Measurements from ENCODE around the gene KCNH1. TPM values are rescaled to one million over a fixed set of nuclear protein-coding genes. Genes with fewer than 3 reads are reported as not detected.

Gene KCNH1
- total RNA-seq, 1 donor from 2014 or later, result not detected

DNA sequence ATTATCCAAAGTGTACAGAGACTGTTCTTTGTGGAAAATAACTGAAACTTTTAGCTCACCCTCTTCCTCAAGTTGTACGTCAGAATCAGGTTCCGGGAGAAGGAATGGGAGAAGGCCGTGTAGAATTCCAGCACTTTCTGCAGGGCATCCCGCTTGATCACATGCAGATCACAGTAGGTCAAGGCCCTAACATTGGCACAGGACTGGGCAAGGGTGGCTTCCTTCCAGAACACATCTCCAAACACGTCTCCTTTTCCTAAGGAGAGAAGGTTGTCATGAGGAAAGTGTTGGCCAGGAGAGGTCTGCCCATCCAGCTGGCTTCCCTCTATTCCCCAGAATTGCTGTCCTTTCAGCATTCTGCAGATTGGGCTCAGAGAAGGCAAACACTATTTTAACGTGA, 358.7 kb downstream of the KCNH1 start:
- no peak for DNase-seq
- TF ChIP-seq, protein P1, sequence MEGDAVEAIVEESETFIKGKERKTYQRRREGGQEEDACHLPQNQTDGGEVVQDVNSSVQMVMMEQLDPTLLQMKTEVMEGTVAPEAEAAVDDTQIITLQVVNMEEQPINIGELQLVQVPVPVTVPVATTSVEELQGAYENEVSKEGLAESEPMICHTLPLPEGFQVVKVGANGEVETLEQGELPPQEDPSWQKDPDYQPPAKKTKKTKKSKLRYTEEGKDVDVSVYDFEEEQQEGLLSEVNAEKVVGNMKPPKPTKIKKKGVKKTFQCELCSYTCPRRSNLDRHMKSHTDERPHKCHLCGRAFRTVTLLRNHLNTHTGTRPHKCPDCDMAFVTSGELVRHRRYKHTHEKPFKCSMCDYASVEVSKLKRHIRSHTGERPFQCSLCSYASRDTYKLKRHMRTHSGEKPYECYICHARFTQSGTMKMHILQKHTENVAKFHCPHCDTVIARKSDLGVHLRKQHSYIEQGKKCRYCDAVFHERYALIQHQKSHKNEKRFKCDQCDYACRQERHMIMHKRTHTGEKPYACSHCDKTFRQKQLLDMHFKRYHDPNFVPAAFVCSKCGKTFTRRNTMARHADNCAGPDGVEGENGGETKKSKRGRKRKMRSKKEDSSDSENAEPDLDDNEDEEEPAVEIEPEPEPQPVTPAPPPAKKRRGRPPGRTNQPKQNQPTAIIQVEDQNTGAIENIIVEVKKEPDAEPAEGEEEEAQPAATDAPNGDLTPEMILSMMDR (IDR thresholded peaks at IDR 0.05), result no peak
- H3K4me3 Mint-ChIP-seq, result no peak overlapping the region
- no peaks in the 10 kb centered on the region for H3K4me1 Mint-ChIP-seq
- ATAC-seq (ENCODE audit: low read depth), result no peak
- H3K36me3 Mint-ChIP-seq (ENCODE audit: low read depth), result no peaks in the 10 kb centered on the region
- ChIA-PET CTCF (no interaction called here), POLR2A (no interaction called here)
- H3K27ac Mint-ChIP-seq, result no peak overlapping the region
- intact Hi-C loops (cut with micrococcal nuclease), result no loop called here
- H3K9me3 Mint-ChIP-seq, result no peaks in the 10 kb centered on the region
- peaks cover 4% of the 10 kb centered on the region for H3K27me3 Mint-ChIP-seq

DNA sequence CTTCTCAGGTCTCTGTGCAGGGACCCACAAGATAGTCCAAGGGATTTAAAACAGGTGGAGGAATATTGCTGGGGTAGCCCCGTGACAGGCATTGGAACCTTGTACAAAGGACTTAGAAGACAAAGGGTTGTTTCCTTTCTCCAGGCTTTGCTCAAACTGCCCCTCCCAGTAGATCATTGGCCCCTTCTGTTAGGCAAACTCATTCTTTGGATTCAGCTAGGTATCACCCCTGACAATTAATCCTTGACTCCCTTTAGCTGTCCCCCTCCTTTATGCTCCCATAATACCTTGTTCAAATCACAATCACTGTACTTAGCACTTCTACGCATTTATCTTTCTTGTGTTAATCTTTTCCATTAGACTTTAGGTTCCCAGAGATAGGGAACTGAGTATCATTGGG, 360.5 kb downstream of the KCNH1 start:
- peaks cover 4% of the 10 kb centered on the region for H3K27me3 Mint-ChIP-seq
- no peaks in the 10 kb centered on the region for H3K9me3 Mint-ChIP-seq
- no peak overlapping the region for H3K27ac Mint-ChIP-seq
- CTCF ChIA-PET, result no interaction called here
- intact Hi-C loops (cut with micrococcal nuclease), result no loop called here
- POLR2A ChIA-PET, result no interaction called here
- TF ChIP-seq, protein P1 (IDR thresholded peaks at IDR 0.05), result no peak
- H3K4me1 Mint-ChIP-seq, result no peaks in the 10 kb centered on the region
- no peaks in the 10 kb centered on the region for H3K36me3 Mint-ChIP-seq (ENCODE audit: low read depth)
- no peak overlapping the region for H3K4me3 Mint-ChIP-seq
- ATAC-seq (ENCODE audit: low read depth) (no peak), DNase-seq (no peak)

DNA sequence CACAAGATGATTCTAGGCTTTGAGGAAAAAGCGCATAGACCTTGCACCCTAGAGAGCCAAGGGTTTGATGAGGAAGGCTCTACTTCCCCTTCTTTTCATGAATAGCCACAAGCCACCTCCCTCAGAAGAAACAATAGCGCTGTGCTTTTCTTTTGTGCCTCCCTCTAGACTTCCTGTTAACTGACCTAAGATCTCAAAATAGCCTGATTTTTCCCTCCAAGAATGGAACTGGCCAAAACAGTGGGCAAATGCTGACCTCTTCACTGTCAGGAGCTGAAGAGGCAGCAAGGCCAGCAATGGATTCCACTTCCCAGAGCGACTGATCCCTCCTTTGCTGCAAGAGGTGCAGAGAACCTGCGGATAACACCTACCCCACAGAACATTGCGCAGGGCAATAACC, 362.8 kb downstream of the KCNH1 start:
- ChIA-PET CTCF (no interaction called here), POLR2A (no interaction called here)
- no peaks in the 10 kb centered on the region for H3K9me3 Mint-ChIP-seq
- H3K4me3 Mint-ChIP-seq, result no peak overlapping the region
- no peak overlapping the region for H3K27ac Mint-ChIP-seq
- TF ChIP-seq, protein P1 (IDR thresholded peaks at IDR 0.05), result no peak
- no peak for DNase-seq
- intact Hi-C loops (cut with micrococcal nuclease), result no loop called here
- peaks cover 4% of the 10 kb centered on the region for H3K27me3 Mint-ChIP-seq
- H3K36me3 Mint-ChIP-seq (ENCODE audit: low read depth), result no peaks in the 10 kb centered on the region
- no peaks in the 10 kb centered on the region for H3K4me1 Mint-ChIP-seq
- ATAC-seq (ENCODE audit: low read depth), result no peak

DNA sequence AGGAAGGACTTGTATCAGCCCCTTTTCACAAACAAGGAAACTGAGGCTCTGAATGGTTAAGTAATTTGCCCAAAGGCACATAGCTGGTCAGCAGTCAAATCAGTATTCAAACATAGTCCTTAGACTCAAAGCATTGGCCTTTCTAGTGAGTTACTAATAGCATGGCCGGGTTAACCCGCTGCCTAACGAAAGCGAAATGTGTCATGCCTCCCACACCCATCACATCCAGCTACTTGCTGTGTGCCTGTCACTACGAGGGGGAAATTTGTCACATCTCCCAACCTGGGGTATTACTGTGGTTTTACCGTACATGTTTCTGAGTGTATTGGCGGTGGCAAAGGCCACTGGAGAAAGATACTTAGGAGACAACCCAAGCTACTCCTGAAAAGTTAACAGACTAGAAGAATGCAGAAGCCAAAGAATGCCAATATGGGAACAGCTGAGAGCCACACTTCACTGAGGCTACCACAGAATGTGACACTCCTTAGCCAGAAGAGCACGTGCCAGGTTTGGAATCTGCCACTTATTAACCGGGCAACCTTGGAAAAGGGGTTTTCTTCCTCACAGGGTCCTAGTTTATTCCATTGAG, 363.5 kb downstream of the KCNH1 start:
- no peaks in the 10 kb centered on the region for H3K9me3 Mint-ChIP-seq
- no peaks in the 10 kb centered on the region for H3K36me3 Mint-ChIP-seq (ENCODE audit: low read depth)

DNA sequence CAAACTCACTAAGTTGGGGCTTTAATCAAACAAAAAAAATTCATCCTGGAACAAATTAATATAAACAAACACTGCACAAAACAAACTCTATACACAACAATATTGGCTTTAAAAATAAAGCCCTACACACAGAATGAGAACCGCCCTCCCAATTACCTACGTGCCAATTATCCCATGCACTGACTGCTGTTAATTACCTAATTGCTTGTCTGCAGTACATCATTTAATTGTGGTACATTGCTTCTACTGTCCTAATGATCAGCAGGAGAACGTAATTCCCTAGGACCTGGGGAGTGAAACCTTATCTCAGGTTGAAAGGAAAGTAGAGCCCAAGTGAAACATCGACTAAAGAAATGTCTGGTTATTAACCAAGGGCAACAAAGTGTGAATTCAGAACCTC, 364.5 kb downstream of the KCNH1 start:
- DNase-seq (no peak), ATAC-seq (ENCODE audit: low read depth) (no peak)
- Mint-ChIP-seq H3K36me3 (ENCODE audit: low read depth) (no peaks in the 10 kb centered on the region), H3K9me3 (no peaks in the 10 kb centered on the region), H3K4me1 (no peaks in the 10 kb centered on the region), H3K4me3 (no peak overlapping the region), H3K27me3 (peaks cover 2% of the 10 kb centered on the region), H3K27ac (no peak overlapping the region)
- TF ChIP-seq, protein P1 (IDR thresholded peaks at IDR 0.05), result no peak
- POLR2A ChIA-PET, result no interaction called here
- CTCF ChIA-PET, result no interaction called here
- intact Hi-C loops (cut with micrococcal nuclease), result no loop called here

More for the DNA sequence above, 363.5 kb downstream of the KCNH1 start:
- peaks cover 4% of the 10 kb centered on the region for H3K27me3 Mint-ChIP-seq
- ChIA-PET CTCF (no interaction called here), POLR2A (no interaction called here)
- ATAC-seq (ENCODE audit: low read depth) (no peak), DNase-seq (no peak)
- no peak overlapping the region for H3K4me3 Mint-ChIP-seq
- TF ChIP-seq, protein P1 (IDR thresholded peaks at IDR 0.05), result no peak
- intact Hi-C loops (cut with micrococcal nuclease), result no loop called here
- H3K27ac Mint-ChIP-seq, result no peak overlapping the region
- no peaks in the 10 kb centered on the region for H3K4me1 Mint-ChIP-seq

All from activated B cell treated with CpG ODN at 0.5 μM for 24 hours (primary cell).